WTC11 (cell line): ENCODE data around the gene SH3PXD2A. TPM values are rescaled to one million over a fixed set of nuclear protein-coding genes. Genes with fewer than 3 reads are reported as not detected.

Experiments used
- ATAC-seq: fragments of 200-7000 bp; cut with Tn5 transposase; 2 replicates; pipeline ENCODE4 v1.10.0; 2021; ENCODE audit warnings: mild to moderate bottlenecking, moderate library complexity
- CTCF ChIA-PET: fragments of 300-600 bp; sonication (Branson Sonifier 250); formaldehyde crosslinking; loops from one replicate; lab custom pipeline; 2021; ENCODE audit warnings: antibody characterized with exemption; lab: Charles Lee
- POLR2A ChIA-PET: fragments of 350-600 bp; sonication (Branson Sonifier 250); formaldehyde crosslinking; loops from one replicate; lab custom pipeline; 2021; ENCODE audit warnings: antibody characterized with exemption; lab: Charles Lee
- DNase-seq: peaks from one replicate; pipeline ENCODE4 v3.0.0; 2021; ENCODE audit warnings: low spot score
- H3K27ac Mint-ChIP-seq: 2 replicates; pipeline ENCODE4 v1.8.0; 2021; ENCODE audit warnings: mixed read lengths
- H3K27me3 Mint-ChIP-seq: 2 replicates; pipeline ENCODE4 v1.8.0; 2021; ENCODE audit warnings: low read depth, mild to moderate bottlenecking, moderate library complexity, mixed read lengths
- H3K36me3 Mint-ChIP-seq: 2 replicates; pipeline ENCODE4 v1.8.0; 2021; ENCODE audit warnings: mixed read lengths
- H3K4me1 Mint-ChIP-seq: 2 replicates; pipeline ENCODE4 v1.8.0; 2022; ENCODE audit warnings: mixed read lengths
- H3K4me3 Mint-ChIP-seq: 2 replicates; pipeline ENCODE4 v1.8.0; 2021; ENCODE audit warnings: mild to moderate bottlenecking, moderate library complexity, mixed read lengths
- H3K9me3 Mint-ChIP-seq: 2 replicates; pipeline ENCODE4 v1.8.0; 2021; ENCODE audit warnings: mixed read lengths
- AR ChIP-seq: fragments of 250-450 bp; sonication (Bioruptor Pico); IDR thresholded peaks from 2 replicates; pipeline ENCODE4 v1.9.0; 2021; ENCODE audit warnings: mild to moderate bottlenecking
- ARID4B ChIP-seq: sonication (generic); formaldehyde crosslinking; IDR thresholded peaks from 2 replicates; pipeline ENCODE4 v1.8.0; 2023; ENCODE audit warnings: missing genetic modification reagents, mild to moderate bottlenecking, borderline replicate concordance
- ATF6 ChIP-seq: sonication (generic); formaldehyde crosslinking; IDR thresholded peaks from 2 replicates; pipeline ENCODE4 v1.8.1; 2023; ENCODE audit warnings: mild to moderate bottlenecking, missing genetic modification reagents
- ELF4 ChIP-seq: sonication (generic); formaldehyde crosslinking; IDR thresholded peaks from 2 replicates; pipeline ENCODE4 v1.8.1; 2022; ENCODE audit warnings: low read depth, mild to moderate bottlenecking, moderate library complexity, missing genetic modification reagents
- EMX1 ChIP-seq: fragments of 250-450 bp; sonication (Bioruptor Pico); IDR thresholded peaks from 2 replicates; pipeline ENCODE4 v1.8.0; 2021; ENCODE audit warnings: mild to moderate bottlenecking
- HMGA2 ChIP-seq: fragments of 250-450 bp; sonication (Bioruptor Pico); IDR thresholded peaks from 2 replicates; pipeline ENCODE4 v1.4.0; 2021; ENCODE audit warnings: mild to moderate bottlenecking, moderate library complexity
- IRF1 ChIP-seq: sonication (generic); formaldehyde crosslinking; IDR thresholded peaks from 2 replicates; pipeline ENCODE4 v1.8.0; 2023; ENCODE audit warnings: missing genetic modification reagents
- JAZF1 ChIP-seq: fragments of 250-450 bp; sonication (Bioruptor Pico); IDR thresholded peaks from 2 replicates; pipeline ENCODE4 v1.9.0; 2021; ENCODE audit warnings: moderate library complexity, mild to moderate bottlenecking, inconsistent platforms
- JUN ChIP-seq: sonication (generic); formaldehyde crosslinking; IDR thresholded peaks from 2 replicates; pipeline ENCODE4 v1.8.0; 2023; ENCODE audit warnings: mild to moderate bottlenecking, missing genetic modification reagents
- PREB ChIP-seq: sonication (generic); formaldehyde crosslinking; IDR thresholded peaks from 2 replicates; pipeline ENCODE4 v1.8.1; 2022; ENCODE audit warnings: mild to moderate bottlenecking, missing genetic modification reagents, moderate library complexity, borderline replicate concordance
- PRRX2 ChIP-seq: fragments of 250-450 bp; sonication (Bioruptor Pico); IDR thresholded peaks from 2 replicates; pipeline ENCODE4 v1.8.0; 2021; ENCODE audit warnings: mild to moderate bottlenecking
- SMAD3 ChIP-seq: sonication (generic); formaldehyde crosslinking; IDR thresholded peaks from 2 replicates; pipeline ENCODE4 v1.8.0; 2022; ENCODE audit warnings: missing genetic modification reagents, mild to moderate bottlenecking, borderline replicate concordance
- ZNF232 ChIP-seq: sonication (generic); formaldehyde crosslinking; IDR thresholded peaks from 2 replicates; pipeline ENCODE4 v1.8.0; 2022; ENCODE audit warnings: mild to moderate bottlenecking, missing genetic modification reagents
- total RNA-seq: library from RNA; stranded (reverse); gene quantifications from 3 replicates; pipeline ENCODE4 v1.2.3, GENCODE V29; 2021
- TF ChIP-seq, protein P1 (sequence below): sonication (generic); formaldehyde crosslinking; IDR thresholded peaks from 2 replicates; pipeline ENCODE4 v1.8.1; 2022; ENCODE audit warnings: mild to moderate bottlenecking, moderate library complexity, missing genetic modification reagents
- TF ChIP-seq, protein P2 (sequence below): fragments of 250-450 bp; sonication (Bioruptor Pico); IDR thresholded peaks from 2 replicates; pipeline ENCODE4 v1.9.0; 2021; ENCODE audit warnings: moderate library complexity, mild to moderate bottlenecking, inconsistent platforms, borderline replicate concordance

The SH3PXD2A gene
- total RNA-seq, 1 experiment from 2014 or later: 15.7 TPM

DNA sequence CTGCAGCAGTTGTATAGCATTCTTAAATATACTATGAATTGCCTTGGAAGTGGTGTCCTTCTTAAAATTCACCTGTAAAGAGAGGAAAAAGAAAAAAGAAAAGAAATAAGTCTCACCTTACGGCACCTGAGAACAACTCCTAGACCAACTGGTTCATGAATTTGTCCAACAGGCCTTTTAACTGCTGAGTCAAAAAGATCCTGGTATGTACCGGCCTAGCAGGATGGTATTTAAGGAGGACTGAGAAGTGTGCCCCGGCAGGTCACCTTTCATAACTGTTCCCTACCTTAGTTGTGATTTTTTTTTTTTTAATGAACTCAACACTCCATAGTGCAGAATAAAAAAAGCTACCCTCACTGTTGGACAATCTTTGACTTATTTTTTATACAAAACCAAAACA, 36.8 kb upstream of the SH3PXD2A start:
- no peak for DNase-seq
- H3K27me3 Mint-ChIP-seq: no peaks in the 10 kb centered on the region
- CTCF ChIA-PET: no interaction called here
- POLR2A ChIA-PET: no interaction called here
- TF ChIP-seq PRRX2 (CRISPR knock-in tag) (no peak), JUN (CRISPR knock-in tag) (no peak), ZNF232 (CRISPR knock-in tag) (no peak), EMX1 (no peak), SMAD3 (CRISPR knock-in tag) (no peak), ARID4B (CRISPR knock-in tag) (no peak), IRF1 (CRISPR knock-in tag) (no peak), ELF4 (no peak), HMGA2 (CRISPR knock-in tag) (no peak)
- TF ChIP-seq, protein P1, sequence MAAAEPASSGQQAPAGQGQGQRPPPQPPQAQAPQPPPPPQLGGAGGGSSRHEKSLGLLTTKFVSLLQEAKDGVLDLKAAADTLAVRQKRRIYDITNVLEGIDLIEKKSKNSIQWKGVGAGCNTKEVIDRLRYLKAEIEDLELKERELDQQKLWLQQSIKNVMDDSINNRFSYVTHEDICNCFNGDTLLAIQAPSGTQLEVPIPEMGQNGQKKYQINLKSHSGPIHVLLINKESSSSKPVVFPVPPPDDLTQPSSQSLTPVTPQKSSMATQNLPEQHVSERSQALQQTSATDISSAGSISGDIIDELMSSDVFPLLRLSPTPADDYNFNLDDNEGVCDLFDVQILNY (CRISPR knock-in tag): no peak
- TF ChIP-seq, all 79 proteins: peak for 0
- Mint-ChIP-seq H3K36me3 (peaks cover 6% of the 10 kb centered on the region; the same call in 1 of the 2 replicates), H3K4me1 (no peaks in the 10 kb centered on the region), H3K4me3 (no peak overlapping the region), H3K27ac (no peak overlapping the region), H3K9me3 (no peaks in the 10 kb centered on the region)
- no peak for ATAC-seq

- no peaks in the 10 kb centered on the region for H3K27me3 Mint-ChIP-seq
- ChIA-PET CTCF (interaction anchor here (0.7 to 1.2 kb wide), 3 partner anchors 43 to 205 kb away, joined by 3 to 6 read pairs (median 3); no protein-coding TSS in a partner anchor), POLR2A (no interaction called here)
- no peaks in the 10 kb centered on the region for H3K4me1 Mint-ChIP-seq
- TF ChIP-seq PREB (no peak), JAZF1 (CRISPR knock-in tag) (no peak), ATF6 (no peak), PRRX2 (CRISPR knock-in tag) (no peak), AR (CRISPR knock-in tag) (no peak), JUN (CRISPR knock-in tag) (no peak)
- TF ChIP-seq, protein P2, sequence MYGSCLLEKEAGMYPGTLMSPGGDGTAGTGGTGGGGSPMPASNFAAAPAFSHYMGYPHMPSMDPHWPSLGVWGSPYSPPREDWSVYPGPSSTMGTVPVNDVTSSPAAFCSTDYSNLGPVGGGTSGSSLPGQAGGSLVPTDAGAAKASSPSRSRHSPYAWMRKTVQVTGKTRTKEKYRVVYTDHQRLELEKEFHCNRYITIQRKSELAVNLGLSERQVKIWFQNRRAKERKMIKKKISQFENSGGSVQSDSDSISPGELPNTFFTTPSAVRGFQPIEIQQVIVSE (CRISPR knock-in tag): no peak
- DNase-seq (no peak), ATAC-seq (no peak)
- H3K9me3 Mint-ChIP-seq: no peaks in the 10 kb centered on the region
- H3K4me3 Mint-ChIP-seq: no peak overlapping the region
- 0 out of 2 replicates have a peak, but pooled peaks cover 3% of the 10 kb centered on the region for H3K36me3 Mint-ChIP-seq
- H3K27ac Mint-ChIP-seq: no peak overlapping the region
Measured at GRCh38 chr10:103890688-103891087, 35.3 kb upstream of the SH3PXD2A start.
